Cardiac fibroblast (primary cell): Measurements from ENCODE around the gene DENND2D.

Source experiments
- DNase-seq, 2 donors: peaks; one replicate each; pipeline versions ENCODE4 v3.0.0 to v3.0.0-alpha.2; 2010; ENCODE audit warnings: low read depth in 2 of 2
- H3K4me3 ChIP-seq, 2 donors: replicated peaks in 1 of 2; 1 replicate in 1 of 2; 2 replicates in 1 of 2; pipeline ENCODE4 v1.5.1; 2011; ENCODE audit warnings: low read depth in 2 of 2, low read length in 2 of 2, mild to moderate bottlenecking in 2 of 2, moderate library complexity in 1 of 2
- CTCF ChIP-seq: IDR thresholded peaks from one replicate; pipeline ENCODE4 v1.5.1; 2011; ENCODE audit warnings: low read depth, mild to moderate bottlenecking, low read length, inconsistent platforms

Gene DENND2D

GRCh38 chr1:111176678-111177077 lies 23.8 kb downstream of the DENND2D start:
- no peak for TF ChIP-seq CTCF
- H3K4me3 ChIP-seq, result no peak overlapping the region
- no peak for DNase-seq

- no peak for TF ChIP-seq CTCF
- DNase-seq, result no peak
- no peak overlapping the region for H3K4me3 ChIP-seq
Measured at GRCh38 chr1:111175349-111175748, 25.1 kb downstream of the DENND2D start.

GRCh38 chr1:111174070-111174469 lies 26.4 kb downstream of the DENND2D start:
- no peak overlapping the region for H3K4me3 ChIP-seq
- DNase-seq, result no peak

GRCh38 chr1:111172463-111172862 lies 28.0 kb downstream of the DENND2D start:
- no peak for DNase-seq
- H3K4me3 ChIP-seq, result no peak overlapping the region
- no peak for TF ChIP-seq CTCF

More at GRCh38 chr1:111174070-111174469, 26.4 kb downstream of the DENND2D start:
- TF ChIP-seq CTCF, result no peak

- no peak for DNase-seq
- TF ChIP-seq CTCF, result no peak
- no peak overlapping the region for H3K4me3 ChIP-seq
Measured at GRCh38 chr1:111164151-111164550, 36.3 kb downstream of the DENND2D start.

- DNase-seq, result no peak
- no peak overlapping the region for H3K4me3 ChIP-seq
- TF ChIP-seq CTCF, result no peak
Measured at GRCh38 chr1:111163363-111163762, 37.1 kb downstream of the DENND2D start.

- no peak overlapping the region for H3K4me3 ChIP-seq
- DNase-seq, result no peak
- no peak for TF ChIP-seq CTCF
Measured at GRCh38 chr1:111162488-111162880, 38.0 kb downstream of the DENND2D start.
